ENCODE measurements around the gene CHORDC1. TPM values are rescaled to one million over a fixed set of nuclear protein-coding genes. Genes with fewer than 3 reads are reported as not detected.
"Not testable (repeated sequence)": the region's sequence is repeated elsewhere in the genome, so short reads cannot be mapped to it uniquely, and the experiment has no call there.

Gene CHORDC1
- total RNA-seq, 1 donor = 74.2 TPM

- H3K27me3 ChIP-seq (ENCODE audit: insufficient read depth, low read length) = no peaks in the 10 kb centered on the region
- no peaks in the 10 kb centered on the region for H3K4me1 ChIP-seq (ENCODE audit: insufficient read depth, low read length)
- no peak overlapping the region for H3K4me3 ChIP-seq (ENCODE audit: low read length)
- no peaks in the 10 kb centered on the region for H3K9me3 ChIP-seq (ENCODE audit: low read depth, low read length)
These were observed 6.9 kb upstream of the CHORDC1 start for GRCh38 chr11:90229791-90230190.

- Histone ChIP-seq H3K4me1 (ENCODE audit: insufficient read depth, low read length) (no peaks in the 10 kb centered on the region), H3K9me3 (ENCODE audit: low read depth, low read length) (no peaks in the 10 kb centered on the region), H3K27me3 (ENCODE audit: insufficient read depth, low read length) (no peaks in the 10 kb centered on the region), H3K4me3 (ENCODE audit: low read length) (no peak overlapping the region)
These were observed 5.2 kb upstream of the CHORDC1 start for GRCh38 chr11:90228056-90228455.

GRCh38 chr11:90223248-90223585 is 368 bp upstream of the CHORDC1 start:
- Histone ChIP-seq H3K27me3 (ENCODE audit: insufficient read depth, low read length) (no peaks in the 10 kb centered on the region), H3K4me3 (ENCODE audit: low read length) (peak overlapping the region; percentile 83), H3K9me3 (ENCODE audit: low read depth, low read length) (no peaks in the 10 kb centered on the region), H3K4me1 (ENCODE audit: insufficient read depth, low read length) (peaks cover 22% of the 10 kb centered on the region)

GRCh38 chr11:90221803-90222458 is 918 bp downstream of the CHORDC1 start:
- Histone ChIP-seq H3K4me3 (ENCODE audit: low read length) (peak overlapping the region; percentile 83), H3K27me3 (ENCODE audit: insufficient read depth, low read length) (no peaks in the 10 kb centered on the region), H3K9me3 (ENCODE audit: low read depth, low read length) (no peaks in the 10 kb centered on the region), H3K4me1 (ENCODE audit: insufficient read depth, low read length) (peaks cover 22% of the 10 kb centered on the region)

- no peaks in the 10 kb centered on the region for H3K27me3 ChIP-seq (ENCODE audit: insufficient read depth, low read length)
- H3K9me3 ChIP-seq (ENCODE audit: low read depth, low read length) = no peaks in the 10 kb centered on the region
- no peak overlapping the region for H3K4me3 ChIP-seq (ENCODE audit: low read length)
- H3K4me1 ChIP-seq (ENCODE audit: insufficient read depth, low read length) = peaks cover 22% of the 10 kb centered on the region
These were observed 2.5 kb downstream of the CHORDC1 start for GRCh38 chr11:90220391-90220790.

- peaks cover 22% of the 10 kb centered on the region for H3K4me1 ChIP-seq (ENCODE audit: insufficient read depth, low read length)
- no peaks in the 10 kb centered on the region for H3K27me3 ChIP-seq (ENCODE audit: insufficient read depth, low read length)
- H3K4me3 ChIP-seq (ENCODE audit: low read length) = no peak overlapping the region
- no peaks in the 10 kb centered on the region for H3K9me3 ChIP-seq (ENCODE audit: low read depth, low read length)
These were observed 3.4 kb downstream of the CHORDC1 start for GRCh38 chr11:90219438-90219837.

- Histone ChIP-seq H3K4me1 (ENCODE audit: insufficient read depth, low read length) (peaks cover 22% of the 10 kb centered on the region), H3K9me3 (ENCODE audit: low read depth, low read length) (no peaks in the 10 kb centered on the region), H3K27me3 (ENCODE audit: insufficient read depth, low read length) (no peaks in the 10 kb centered on the region), H3K4me3 (ENCODE audit: low read length) (no peak overlapping the region)
These were observed 4.2 kb downstream of the CHORDC1 start for GRCh38 chr11:90218606-90219005.

- no peaks in the 10 kb centered on the region for H3K9me3 ChIP-seq (ENCODE audit: low read depth, low read length)
- no peak overlapping the region for H3K4me3 ChIP-seq (ENCODE audit: low read length)
- H3K4me1 ChIP-seq (ENCODE audit: insufficient read depth, low read length) = peaks cover 22% of the 10 kb centered on the region
- no peaks in the 10 kb centered on the region for H3K27me3 ChIP-seq (ENCODE audit: insufficient read depth, low read length)
These were observed 6.2 kb downstream of the CHORDC1 start for GRCh38 chr11:90216611-90217010.

GRCh38 chr11:90213322-90213721 is 9.5 kb downstream of the CHORDC1 start:
- Histone ChIP-seq H3K4me3 (ENCODE audit: low read length) (no peak overlapping the region), H3K27me3 (ENCODE audit: insufficient read depth, low read length) (no peaks in the 10 kb centered on the region), H3K9me3 (ENCODE audit: low read depth, low read length) (no peaks in the 10 kb centered on the region), H3K4me1 (ENCODE audit: insufficient read depth, low read length) (no peaks in the 10 kb centered on the region)

- Histone ChIP-seq H3K4me1 (ENCODE audit: insufficient read depth, low read length) (no peaks in the 10 kb centered on the region), H3K4me3 (ENCODE audit: low read length) (no peak overlapping the region), H3K9me3 (ENCODE audit: low read depth, low read length) (no peaks in the 10 kb centered on the region), H3K27me3 (ENCODE audit: insufficient read depth, low read length) (no peaks in the 10 kb centered on the region)
These were observed 14.0 kb downstream of the CHORDC1 start for GRCh38 chr11:90208857-90209256.

- H3K9me3 ChIP-seq (ENCODE audit: low read depth, low read length); H3K27me3 ChIP-seq (ENCODE audit: insufficient read depth, low read length); H3K4me1 ChIP-seq (ENCODE audit: insufficient read depth, low read length); H3K4me3 ChIP-seq (ENCODE audit: low read length): not testable (repeated sequence)
These were observed 14.9 kb downstream of the CHORDC1 start for GRCh38 chr11:90207992-90208391.

GRCh38 chr11:90204832-90205646 is 17.8 kb downstream of the CHORDC1 start:
- Histone ChIP-seq H3K27me3 (ENCODE audit: insufficient read depth, low read length) (no peaks in the 10 kb centered on the region), H3K4me1 (ENCODE audit: insufficient read depth, low read length) (no peaks in the 10 kb centered on the region), H3K9me3 (ENCODE audit: low read depth, low read length) (no peaks in the 10 kb centered on the region), H3K4me3 (ENCODE audit: low read length) (no peak overlapping the region)

- no peak overlapping the region for H3K4me3 ChIP-seq (ENCODE audit: low read length)
- H3K9me3 ChIP-seq (ENCODE audit: low read depth, low read length) = no peaks in the 10 kb centered on the region
- H3K4me1 ChIP-seq (ENCODE audit: insufficient read depth, low read length) = no peaks in the 10 kb centered on the region
- no peaks in the 10 kb centered on the region for H3K27me3 ChIP-seq (ENCODE audit: insufficient read depth, low read length)
These were observed 18.4 kb downstream of the CHORDC1 start for GRCh38 chr11:90204407-90204806.

GRCh38 chr11:90202342-90202741 is 20.5 kb downstream of the CHORDC1 start:
- Histone ChIP-seq H3K4me3 (ENCODE audit: low read length) (no peak overlapping the region), H3K4me1 (ENCODE audit: insufficient read depth, low read length) (no peaks in the 10 kb centered on the region), H3K27me3 (ENCODE audit: insufficient read depth, low read length) (no peaks in the 10 kb centered on the region), H3K9me3 (ENCODE audit: low read depth, low read length) (no peaks in the 10 kb centered on the region)

GRCh38 chr11:90197377-90197776 is 25.5 kb downstream of the CHORDC1 start:
- Histone ChIP-seq H3K4me3 (ENCODE audit: low read length) (no peak overlapping the region), H3K9me3 (ENCODE audit: low read depth, low read length) (no peaks in the 10 kb centered on the region), H3K4me1 (ENCODE audit: insufficient read depth, low read length) (no peaks in the 10 kb centered on the region), H3K27me3 (ENCODE audit: insufficient read depth, low read length) (no peaks in the 10 kb centered on the region)
